HG02943 (cell line): ENCODE data around the gene LIPK.

Experiments
- ATAC-seq: cut with Tn5 transposase; IDR thresholded peaks from one replicate; pipeline ENCODE4 v1.9.1; 2021; ENCODE audit warnings: mild to moderate bottlenecking, low read depth, moderate library complexity; ENCODE audit not compliant: unreplicated experiment

The LIPK gene

GRCh38 chr10:88781206-88781605 is 75.2 kb downstream of the LIPK start:
- no peak for ATAC-seq

GRCh38 chr10:88782222-88782621 is 76.2 kb downstream of the LIPK start:
- ATAC-seq: no peak

- ATAC-seq: no peak
Measured at GRCh38 chr10:88783724-88784123, 77.7 kb downstream of the LIPK start.

- ATAC-seq: no peak
Measured at GRCh38 chr10:88786032-88786770, 80.2 kb downstream of the LIPK start.

GRCh38 chr10:88787463-88787862 is 81.4 kb downstream of the LIPK start:
- no peak for ATAC-seq

- no peak for ATAC-seq
Measured at GRCh38 chr10:88788924-88789323, 82.9 kb downstream of the LIPK start.

GRCh38 chr10:88791924-88792323 is 85.9 kb downstream of the LIPK start:
- no peak for ATAC-seq

- no peak for ATAC-seq
Measured at GRCh38 chr10:88792661-88793060, 86.6 kb downstream of the LIPK start.

- ATAC-seq: no peak
Measured at GRCh38 chr10:88793712-88794299, 87.8 kb downstream of the LIPK start.

GRCh38 chr10:88794731-88795130 is 88.7 kb downstream of the LIPK start:
- no peak for ATAC-seq

- ATAC-seq: no peak
Measured at GRCh38 chr10:88800152-88801125, 94.4 kb downstream of the LIPK start.
